HL-60 (cell line): ENCODE data around the gene S100A16.

Experiments used
- DNase-seq, 2 experiments: peaks; one replicate each; pipeline ENCODE4 v3.0.0-alpha.2; 2010 to 2020; ENCODE audit warnings: low read depth in 1 of 2, low spot score in 1 of 2
- H3K27ac ChIP-seq: fragments of 250-450 bp; sonication (Bioruptor Pico); replicated peaks from 2 replicates; pipeline ENCODE4 v1.5.1; 2020; ENCODE audit warnings: mild to moderate bottlenecking, moderate library complexity
- H3K27me3 ChIP-seq: fragments of 250-450 bp; sonication (Bioruptor Pico); 2 replicates; pipeline ENCODE4 v1.5.1; 2021; ENCODE audit warnings: mild to moderate bottlenecking, moderate library complexity; ENCODE audit not compliant: insufficient read depth, poor library complexity, severe bottlenecking
- H3K4me3 ChIP-seq: replicated peaks from 2 replicates; pipeline ENCODE4 v1.5.1; 2011; ENCODE audit warnings: mild to moderate bottlenecking, control low read depth, low read length; ENCODE audit not compliant: insufficient read depth
- CTCF ChIP-seq: IDR thresholded peaks from one replicate; pipeline ENCODE4 v1.5.1; 2011; ENCODE audit warnings: low read length, control low read depth, inconsistent platforms; ENCODE audit not compliant: insufficient read depth
- GABPA ChIP-seq: IDR thresholded peaks from 2 replicates; pipeline ENCODE4 v1.6.1; 2012; ENCODE audit warnings: low read depth
- POLR2AphosphoS5 ChIP-seq: IDR thresholded peaks from 2 replicates; pipeline ENCODE4 v1.6.1; 2012; ENCODE audit warnings: low read depth
- REST ChIP-seq: IDR thresholded peaks from 2 replicates; pipeline ENCODE4 v1.6.1; 2012; ENCODE audit warnings: low read depth; ENCODE audit not compliant: insufficient replicate concordance
- SPI1 ChIP-seq: IDR thresholded peaks from 2 replicates; pipeline ENCODE4 v1.6.1; 2012; ENCODE audit warnings: low read depth, mild to moderate bottlenecking, borderline replicate concordance

Gene S100A16

GRCh38 chr1:153570874-153571273 is 42.1 kb downstream of the S100A16 start:
- TF ChIP-seq CTCF (no peak), GABPA (no peak), REST (no peak), POLR2AphosphoS5 (no peak), SPI1 (no peak)
- Histone ChIP-seq H3K27me3 (no peaks in the 10 kb centered on the region), H3K27ac (no peak overlapping the region), H3K4me3 (no peak overlapping the region)
- DNase-seq, result no peak

GRCh38 chr1:153569465-153569864 is 43.5 kb downstream of the S100A16 start:
- Histone ChIP-seq H3K4me3 (no peak overlapping the region), H3K27ac (no peak overlapping the region), H3K27me3 (no peaks in the 10 kb centered on the region)

More at GRCh38 chr1:153569465-153569864, 43.5 kb downstream of the S100A16 start:
- DNase-seq, result no peak
- TF ChIP-seq GABPA (no peak), POLR2AphosphoS5 (no peak), CTCF (no peak), REST (no peak), SPI1 (no peak)
